OCI-LY1 (cell line): Measurements from ENCODE around the gene EIF6.

Experiments used
- H2AFZ ChIP-seq: fragments of 200-600 bp; sonication (generic), shearing (Covaris generic); 2 replicates; pipeline ENCODE4 v1.6.0; 2014; ENCODE audit warnings: antibody characterized with exemption, mild to moderate bottlenecking, low read length
- H3F3A ChIP-seq: fragments of 200-600 bp; sonication (generic), shearing (Covaris generic); 2 replicates; pipeline ENCODE4 v1.6.0; 2014; ENCODE audit warnings: mild to moderate bottlenecking, antibody characterized with exemption, low read length, moderate library complexity; ENCODE audit not compliant: insufficient read depth
- H3K27ac ChIP-seq: fragments of 200-600 bp; sonication (generic); 2 replicates; pipeline ENCODE4 v1.5.1; 2014; ENCODE audit warnings: low read length, mixed run types, mild to moderate bottlenecking, low read depth; ENCODE audit not compliant: poor library complexity, severe bottlenecking
- H3K27me3 ChIP-seq: fragments of 200-600 bp; sonication (generic); 2 replicates; pipeline ENCODE4 v1.6.0; 2014; ENCODE audit warnings: antibody characterized with exemption, mild to moderate bottlenecking, low read length, moderate library complexity; ENCODE audit not compliant: insufficient read depth
- H3K36me3 ChIP-seq: fragments of 200-600 bp; sonication (generic); 2 replicates; pipeline ENCODE4 v1.6.1; 2014; ENCODE audit warnings: mild to moderate bottlenecking, antibody characterized with exemption, low read length, moderate library complexity, mixed read lengths; ENCODE audit not compliant: insufficient read depth
- H3K4me1 ChIP-seq: fragments of 200-600 bp; sonication (generic); 2 replicates; pipeline ENCODE4 v1.5.1; 2014; ENCODE audit warnings: mild to moderate bottlenecking, low read length, moderate library complexity; ENCODE audit not compliant: insufficient read depth, severe bottlenecking
- H3K4me2 ChIP-seq: fragments of 200-600 bp; sonication (generic), shearing (Covaris generic); 2 replicates; pipeline ENCODE4 v1.6.1; 2014; ENCODE audit warnings: low read length
- H3K4me3 ChIP-seq: fragments of 200-600 bp; sonication (generic); 2 replicates; pipeline ENCODE4 v1.5.1; 2014; ENCODE audit warnings: low read length, low read depth, mild to moderate bottlenecking, mixed read lengths; ENCODE audit not compliant: poor library complexity, severe bottlenecking
- H3K79me2 ChIP-seq: fragments of 200-600 bp; shearing (Covaris generic); 2 replicates; pipeline ENCODE4 v1.6.1; 2016; ENCODE audit warnings: mixed run types, low read length, mixed read lengths; ENCODE audit not compliant: insufficient read depth
- H3K9ac ChIP-seq: fragments of 200-600 bp; sonication (generic), shearing (Covaris generic); 2 replicates; pipeline ENCODE4 v1.6.1; 2014; ENCODE audit warnings: mild to moderate bottlenecking, low read length, mixed read lengths
- H3K9me2 ChIP-seq: fragments of 200-600 bp; sonication (generic), shearing (Covaris generic); 2 replicates; pipeline ENCODE4 v1.6.1; 2014; ENCODE audit warnings: low read depth, mild to moderate bottlenecking, low read length, mixed read lengths
- H3K9me3 ChIP-seq: fragments of 200-600 bp; shearing (Covaris generic); 2 replicates; pipeline ENCODE4 v1.6.1; 2014; ENCODE audit warnings: low read length, mixed read lengths
- H4K20me1 ChIP-seq: fragments of 200-600 bp; sonication (generic), shearing (Covaris generic); 2 replicates; pipeline ENCODE4 v1.6.0; 2016; ENCODE audit warnings: mild to moderate bottlenecking, low read length; ENCODE audit not compliant: insufficient read depth
- EZH2 ChIP-seq: fragments of 200-600 bp; sonication (generic), shearing (Covaris generic); IDR thresholded peaks from 2 replicates; pipeline ENCODE4 v1.8.0; 2017; ENCODE audit warnings: borderline replicate concordance, mixed run types, mild to moderate bottlenecking, antibody characterized with exemption, low read length, moderate library complexity, mixed read lengths
- TF ChIP-seq, protein P1 (sequence below): fragments of 200-600 bp; sonication (generic), shearing (Covaris generic); IDR thresholded peaks from 2 replicates; pipeline ENCODE4 v1.5.1; 2017; ENCODE audit warnings: mild to moderate bottlenecking, antibody characterized with exemption, low read length, moderate library complexity, mixed read lengths

Gene EIF6

DNA sequence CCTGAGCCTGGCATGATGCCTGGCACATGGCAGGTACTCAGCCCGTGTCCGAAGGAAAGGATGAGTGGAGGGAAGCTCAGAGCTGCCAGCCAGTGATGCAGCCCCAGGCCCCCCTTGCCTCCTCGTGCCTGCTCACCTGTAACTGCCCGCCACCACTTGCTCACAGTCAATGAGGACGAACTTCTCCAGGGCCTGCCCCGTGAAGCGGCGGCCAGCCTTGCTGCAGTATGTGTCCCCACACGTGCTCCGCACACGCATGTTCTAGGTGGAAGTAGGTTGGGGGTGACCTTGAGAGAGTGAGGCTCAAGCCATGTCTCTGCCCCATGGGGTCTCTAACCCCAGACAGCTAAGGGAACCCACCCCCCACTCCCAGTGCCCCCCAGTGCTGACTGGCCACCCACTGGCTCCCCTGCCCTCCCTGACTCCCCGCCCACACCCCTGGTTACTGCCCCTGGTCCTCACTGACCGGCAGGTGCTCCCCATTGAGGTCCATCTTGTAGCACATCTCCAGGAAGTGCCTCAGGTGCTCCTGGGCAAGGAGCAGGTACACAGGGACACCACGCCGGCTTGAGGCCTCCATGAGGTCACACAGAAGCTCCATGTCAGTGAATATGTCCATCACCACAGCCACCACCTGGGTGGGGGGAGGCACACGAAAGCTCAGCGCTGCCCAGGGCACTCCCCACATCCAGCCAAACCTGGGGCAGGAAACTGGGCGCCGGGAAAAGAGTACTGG lies 3.9 kb upstream of the EIF6 start:
- no peaks in the 10 kb centered on the region for H3K36me3 ChIP-seq
- no peaks in the 10 kb centered on the region for H4K20me1 ChIP-seq
- no peak overlapping the region for H3K9ac ChIP-seq
- H3K27ac ChIP-seq, result no peak overlapping the region
- peaks cover 4% of the 10 kb centered on the region; the same call in 1 of the 2 replicates for H3K27me3 ChIP-seq
- no peaks in the 10 kb centered on the region for H3K9me3 ChIP-seq
- H3K4me3 ChIP-seq, result no peak overlapping the region
- no peaks in the 10 kb centered on the region for H3K9me2 ChIP-seq
- TF ChIP-seq, protein P1, sequence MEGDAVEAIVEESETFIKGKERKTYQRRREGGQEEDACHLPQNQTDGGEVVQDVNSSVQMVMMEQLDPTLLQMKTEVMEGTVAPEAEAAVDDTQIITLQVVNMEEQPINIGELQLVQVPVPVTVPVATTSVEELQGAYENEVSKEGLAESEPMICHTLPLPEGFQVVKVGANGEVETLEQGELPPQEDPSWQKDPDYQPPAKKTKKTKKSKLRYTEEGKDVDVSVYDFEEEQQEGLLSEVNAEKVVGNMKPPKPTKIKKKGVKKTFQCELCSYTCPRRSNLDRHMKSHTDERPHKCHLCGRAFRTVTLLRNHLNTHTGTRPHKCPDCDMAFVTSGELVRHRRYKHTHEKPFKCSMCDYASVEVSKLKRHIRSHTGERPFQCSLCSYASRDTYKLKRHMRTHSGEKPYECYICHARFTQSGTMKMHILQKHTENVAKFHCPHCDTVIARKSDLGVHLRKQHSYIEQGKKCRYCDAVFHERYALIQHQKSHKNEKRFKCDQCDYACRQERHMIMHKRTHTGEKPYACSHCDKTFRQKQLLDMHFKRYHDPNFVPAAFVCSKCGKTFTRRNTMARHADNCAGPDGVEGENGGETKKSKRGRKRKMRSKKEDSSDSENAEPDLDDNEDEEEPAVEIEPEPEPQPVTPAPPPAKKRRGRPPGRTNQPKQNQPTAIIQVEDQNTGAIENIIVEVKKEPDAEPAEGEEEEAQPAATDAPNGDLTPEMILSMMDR, result no peak
- TF ChIP-seq EZH2, result no peak
- peaks cover 7% of the 10 kb centered on the region for H3K79me2 ChIP-seq
- H3K4me2 ChIP-seq, result no peak overlapping the region
- peaks cover 14% of the 10 kb centered on the region for H3K4me1 ChIP-seq
- no peak overlapping the region for H2AFZ ChIP-seq
- no peaks in the 10 kb centered on the region for H3F3A ChIP-seq

DNA sequence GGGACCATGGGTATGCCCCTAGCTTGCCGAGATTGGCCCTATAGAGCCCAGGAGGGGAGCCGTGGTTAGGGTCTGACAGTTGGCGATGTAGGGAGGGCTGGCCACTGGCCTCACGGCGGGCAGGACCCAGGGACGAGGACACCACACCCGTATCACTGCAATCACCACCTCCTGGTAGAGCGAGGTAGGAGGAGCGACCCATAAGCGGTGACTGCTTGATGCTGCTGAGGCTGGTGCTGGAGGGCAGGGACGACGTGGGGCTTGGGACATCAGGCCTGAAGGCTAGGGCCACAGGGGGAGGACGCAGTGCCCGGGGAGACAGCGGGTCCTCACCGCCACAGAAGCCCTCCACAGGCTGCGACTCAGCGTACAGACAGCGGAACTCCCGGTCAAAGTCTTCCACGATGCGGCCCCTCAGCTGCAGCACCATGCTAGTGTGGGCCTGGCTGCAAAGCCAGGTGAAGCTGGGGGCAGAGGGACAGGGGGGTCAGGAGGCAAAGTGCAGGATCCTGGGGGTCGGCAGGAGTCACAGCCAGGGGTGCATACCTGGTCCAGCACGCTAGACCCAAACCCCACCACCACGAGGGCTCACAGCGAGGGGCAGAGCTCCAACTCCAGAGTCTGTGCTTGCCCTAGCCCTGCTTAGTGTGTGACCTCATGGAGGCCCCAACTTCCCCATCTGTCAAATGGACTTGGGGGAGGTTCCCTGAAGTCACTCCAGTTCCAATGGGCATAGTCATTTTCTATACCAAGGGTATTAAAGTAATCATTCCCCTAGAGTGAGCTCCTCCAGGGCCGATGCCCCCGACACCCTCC lies 3.1 kb upstream of the EIF6 start:
- Histone ChIP-seq H3K9ac (no peak overlapping the region), H3K4me3 (no peak overlapping the region), H3K9me2 (no peaks in the 10 kb centered on the region), H3K79me2 (peaks cover 12% of the 10 kb centered on the region), H3K4me1 (peaks cover 18% of the 10 kb centered on the region), H2AFZ (no peak overlapping the region), H3K4me2 (no peak overlapping the region), H4K20me1 (no peaks in the 10 kb centered on the region), H3K9me3 (no peaks in the 10 kb centered on the region), H3K27ac (no peak overlapping the region), H3K27me3 (peaks cover under 1% of the 10 kb centered on the region; the same call in 1 of the 2 replicates), H3K36me3 (no peaks in the 10 kb centered on the region), H3F3A (no peaks in the 10 kb centered on the region)
- no peak for TF ChIP-seq EZH2
- TF ChIP-seq, protein P1, result no peak

DNA sequence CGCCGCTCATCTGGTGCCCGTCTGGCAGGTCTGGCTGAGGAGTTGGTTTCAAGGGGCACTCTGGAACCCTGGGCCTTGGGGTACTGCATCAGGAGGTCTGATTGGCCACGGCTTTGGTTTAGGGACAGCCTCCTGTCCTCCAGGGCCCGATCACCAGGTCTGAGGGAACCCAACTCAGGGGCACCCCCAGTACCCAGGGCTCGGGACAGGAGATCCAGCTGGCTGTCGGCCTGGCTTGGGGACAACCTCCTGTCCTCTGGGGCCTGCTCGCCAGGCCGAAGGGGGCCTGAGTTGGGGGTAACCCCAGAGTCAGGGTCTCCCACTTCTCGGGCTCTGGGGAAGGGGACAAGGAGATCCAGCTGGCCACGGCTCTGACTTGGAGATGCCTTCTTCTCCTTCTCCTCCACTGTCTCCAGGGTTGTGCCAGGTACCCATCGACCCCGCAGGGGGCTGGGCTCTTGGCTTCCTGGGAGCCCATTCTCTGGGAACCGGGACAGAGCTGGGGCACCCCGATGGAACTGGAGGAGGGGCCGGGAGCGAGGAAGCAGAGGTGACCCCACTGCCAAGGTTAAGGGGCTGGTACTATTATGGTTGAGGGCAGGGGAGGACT lies 2.4 kb upstream of the EIF6 start:
- Histone ChIP-seq H3K9ac (no peak overlapping the region), H3K4me2 (no peak overlapping the region), H4K20me1 (no peaks in the 10 kb centered on the region), H3F3A (no peaks in the 10 kb centered on the region), H3K4me1 (peaks cover 18% of the 10 kb centered on the region), H3K9me2 (no peaks in the 10 kb centered on the region), H3K9me3 (no peaks in the 10 kb centered on the region), H3K79me2 (peaks cover 12% of the 10 kb centered on the region), H3K27me3 (no peaks in the 10 kb centered on the region), H2AFZ (no peak overlapping the region), H3K36me3 (peaks cover 6% of the 10 kb centered on the region; the same call in 1 of the 2 replicates), H3K4me3 (no peak overlapping the region), H3K27ac (no peak overlapping the region)
- no peak for TF ChIP-seq EZH2
- TF ChIP-seq, protein P1, result no peak
